ENCODE measurements around the gene TTR. TPM values are rescaled to one million over a fixed set of nuclear protein-coding genes. Genes with fewer than 3 reads are reported as not detected.

Gene TTR
- total RNA-seq, 2 experiments from 2014 or later: not detected

DNA sequence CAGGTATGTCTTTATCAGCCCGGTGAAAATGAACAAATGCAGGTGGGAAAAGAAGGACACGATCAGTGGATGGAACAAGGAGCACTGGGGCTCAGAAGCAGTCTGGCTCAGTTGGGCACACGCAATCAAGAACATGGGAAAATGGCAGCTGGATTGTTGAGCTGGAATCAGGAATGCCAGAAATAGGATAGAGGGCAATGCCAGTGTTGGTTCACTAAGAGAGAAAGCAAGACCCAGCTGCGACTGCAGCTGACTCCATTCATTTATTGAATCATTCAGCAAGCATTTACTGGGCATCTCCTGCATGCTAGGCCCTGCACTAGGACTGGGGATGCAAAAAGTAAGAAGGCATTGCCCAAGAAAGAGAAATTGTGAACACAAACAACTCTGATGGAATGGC, 13.6 kb upstream of the TTR start:
- H3K4me1 ChIP-seq (ENCODE audit: insufficient read depth, low read length): no peaks in the 10 kb centered on the region
- H3K27ac ChIP-seq (ENCODE audit: low read depth in 1 of 2, low read length in 2 of 2): no peak overlapping the region
- ATAC-seq (ENCODE audit: poor library complexity) (no peak), DNase-seq (no peak)
- intact Hi-C loops (cut with DNase I, micrococcal nuclease): no loop called here
- TF ChIP-seq, protein P1, sequence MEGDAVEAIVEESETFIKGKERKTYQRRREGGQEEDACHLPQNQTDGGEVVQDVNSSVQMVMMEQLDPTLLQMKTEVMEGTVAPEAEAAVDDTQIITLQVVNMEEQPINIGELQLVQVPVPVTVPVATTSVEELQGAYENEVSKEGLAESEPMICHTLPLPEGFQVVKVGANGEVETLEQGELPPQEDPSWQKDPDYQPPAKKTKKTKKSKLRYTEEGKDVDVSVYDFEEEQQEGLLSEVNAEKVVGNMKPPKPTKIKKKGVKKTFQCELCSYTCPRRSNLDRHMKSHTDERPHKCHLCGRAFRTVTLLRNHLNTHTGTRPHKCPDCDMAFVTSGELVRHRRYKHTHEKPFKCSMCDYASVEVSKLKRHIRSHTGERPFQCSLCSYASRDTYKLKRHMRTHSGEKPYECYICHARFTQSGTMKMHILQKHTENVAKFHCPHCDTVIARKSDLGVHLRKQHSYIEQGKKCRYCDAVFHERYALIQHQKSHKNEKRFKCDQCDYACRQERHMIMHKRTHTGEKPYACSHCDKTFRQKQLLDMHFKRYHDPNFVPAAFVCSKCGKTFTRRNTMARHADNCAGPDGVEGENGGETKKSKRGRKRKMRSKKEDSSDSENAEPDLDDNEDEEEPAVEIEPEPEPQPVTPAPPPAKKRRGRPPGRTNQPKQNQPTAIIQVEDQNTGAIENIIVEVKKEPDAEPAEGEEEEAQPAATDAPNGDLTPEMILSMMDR (IDR thresholded peaks at IDR 0.05): no peak
- ChIA-PET CTCF (no interaction called here), POLR2A (no interaction called here)
- no peak overlapping the region for H3K4me3 ChIP-seq (ENCODE audit: low read length)
- Mint-ChIP-seq H3K27me3 (no peaks in the 10 kb centered on the region), H3K27ac (no peak overlapping the region), H3K36me3 (ENCODE audit: low read depth) (no peaks in the 10 kb centered on the region), H3K4me3 (no peak overlapping the region), H3K9me3 (no peaks in the 10 kb centered on the region), H3K4me1 (ENCODE audit: low read depth) (no peaks in the 10 kb centered on the region)
- H3K9me3 ChIP-seq (ENCODE audit: control insufficient read depth in 1 of 2, insufficient read depth in 1 of 2, low read length in 2 of 2): no peaks in the 10 kb centered on the region
- no peaks in the 10 kb centered on the region for H3K27me3 ChIP-seq (ENCODE audit: control insufficient read depth in 1 of 2, insufficient read depth in 2 of 2, low read length in 2 of 2)
- no peaks in the 10 kb centered on the region for H3K36me3 ChIP-seq (ENCODE audit: insufficient read depth, low read length)

DNA sequence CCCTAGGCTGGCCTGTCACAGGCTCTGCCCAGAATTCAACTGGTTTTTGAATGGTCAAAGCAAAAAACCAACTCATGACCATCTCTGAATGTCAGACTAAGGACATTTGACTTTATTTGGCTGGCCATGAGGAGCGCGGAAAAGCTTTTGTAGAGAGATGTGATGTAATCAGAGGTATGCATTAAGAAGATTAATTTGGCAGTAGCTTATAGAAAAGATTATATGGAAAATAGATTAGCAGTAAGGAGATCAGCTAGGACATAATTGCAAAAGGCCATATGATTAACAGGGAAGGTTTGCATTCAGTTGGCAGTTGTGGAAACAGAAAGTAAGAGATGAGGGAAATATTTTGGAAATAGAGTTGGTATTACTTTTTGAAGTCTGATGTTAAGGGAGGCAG, 12.3 kb upstream of the TTR start:
- POLR2A ChIA-PET: no interaction called here
- TF ChIP-seq, protein P1 (IDR thresholded peaks at IDR 0.05): no peak
- ATAC-seq (ENCODE audit: poor library complexity) (no peak), DNase-seq (no peak)
- Histone ChIP-seq H3K36me3 (ENCODE audit: insufficient read depth, low read length) (no peaks in the 10 kb centered on the region), H3K4me1 (ENCODE audit: insufficient read depth, low read length) (no peaks in the 10 kb centered on the region), H3K27me3 (ENCODE audit: control insufficient read depth in 1 of 2, insufficient read depth in 2 of 2, low read length in 2 of 2) (no peaks in the 10 kb centered on the region), H3K27ac (ENCODE audit: low read depth in 1 of 2, low read length in 2 of 2) (no peak overlapping the region), H3K9me3 (ENCODE audit: control insufficient read depth in 1 of 2, insufficient read depth in 1 of 2, low read length in 2 of 2) (no peaks in the 10 kb centered on the region), H3K4me3 (ENCODE audit: low read length) (no peak overlapping the region)
- CTCF ChIA-PET: no interaction called here
- H3K4me3 Mint-ChIP-seq: no peak overlapping the region
- no peaks in the 10 kb centered on the region for H3K4me1 Mint-ChIP-seq (ENCODE audit: low read depth)
- H3K9me3 Mint-ChIP-seq: no peaks in the 10 kb centered on the region
- no peaks in the 10 kb centered on the region for H3K27me3 Mint-ChIP-seq
- intact Hi-C loops (cut with DNase I, micrococcal nuclease): no loop called here
- H3K36me3 Mint-ChIP-seq (ENCODE audit: low read depth): no peaks in the 10 kb centered on the region
- H3K27ac Mint-ChIP-seq: no peak overlapping the region

DNA sequence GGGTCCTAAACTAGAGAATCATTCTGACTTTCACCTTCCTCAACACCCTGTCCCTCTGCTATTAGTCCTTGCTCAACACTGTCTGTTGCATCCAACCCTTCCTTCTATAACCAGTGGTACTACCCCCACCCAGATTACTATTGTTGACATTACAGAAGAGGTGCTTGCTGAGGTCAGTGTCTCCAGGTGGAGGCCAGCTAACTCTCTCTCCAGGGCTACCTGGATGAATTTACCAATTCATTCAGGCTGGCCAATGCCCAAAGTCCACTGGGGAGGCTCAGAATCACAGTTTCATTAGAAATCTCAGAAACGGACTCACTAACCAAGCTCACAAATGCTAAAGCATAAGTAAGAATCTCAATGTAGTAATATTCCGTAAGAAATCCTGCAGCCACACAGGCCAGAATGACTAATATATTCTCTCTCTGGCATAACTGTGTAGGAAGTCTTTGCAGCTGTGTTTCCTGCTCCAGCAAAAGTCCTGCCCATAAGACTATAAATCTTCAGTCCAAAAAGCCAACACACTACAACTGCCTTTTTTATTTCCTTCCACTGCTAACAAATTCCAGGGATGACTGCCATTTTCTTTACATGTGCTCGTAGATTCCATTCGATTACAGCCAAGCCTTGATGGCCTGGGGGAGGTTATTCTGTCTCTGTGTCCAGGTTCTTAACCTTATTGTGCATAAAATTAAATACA, 10.0 kb upstream of the TTR start:
- intact Hi-C loops (cut with DNase I, micrococcal nuclease): no loop called here
- no peaks in the 10 kb centered on the region for H3K4me1 Mint-ChIP-seq (ENCODE audit: low read depth)
- H3K27ac ChIP-seq (ENCODE audit: low read depth in 1 of 2, low read length in 2 of 2): no peak overlapping the region
- H3K4me3 ChIP-seq (ENCODE audit: low read length): no peak overlapping the region
- H3K27ac Mint-ChIP-seq: no peak overlapping the region
- H3K27me3 Mint-ChIP-seq: no peaks in the 10 kb centered on the region
- ATAC-seq (ENCODE audit: poor library complexity): no peak
- H3K4me3 Mint-ChIP-seq: no peak overlapping the region
- ChIA-PET POLR2A (no interaction called here), CTCF (no interaction called here)
- no peaks in the 10 kb centered on the region for H3K9me3 ChIP-seq (ENCODE audit: control insufficient read depth in 1 of 2, insufficient read depth in 1 of 2, low read length in 2 of 2)
- TF ChIP-seq, protein P1 (IDR thresholded peaks at IDR 0.05): no peak
- H3K9me3 Mint-ChIP-seq: no peaks in the 10 kb centered on the region
- no peaks in the 10 kb centered on the region for H3K4me1 ChIP-seq (ENCODE audit: insufficient read depth, low read length)
- DNase-seq: no peak
- no peaks in the 10 kb centered on the region for H3K36me3 Mint-ChIP-seq (ENCODE audit: low read depth)
- no peaks in the 10 kb centered on the region for H3K36me3 ChIP-seq (ENCODE audit: insufficient read depth, low read length)
- H3K27me3 ChIP-seq (ENCODE audit: control insufficient read depth in 1 of 2, insufficient read depth in 2 of 2, low read length in 2 of 2): no peaks in the 10 kb centered on the region
